Amniotic stem cell (primary cell): ENCODE measurements around the gene CDKN2B-AS1.
A peak's percentile ranks its signal among the peaks of the same experiment; 100 is the strongest.
"Not testable (repeated sequence)": the region's sequence is repeated elsewhere in the genome, so short reads cannot be mapped to it uniquely, and the experiment has no call there.

Source experiments
- DNase-seq: peaks from one replicate; lab custom pipeline; 2025; lab: John Stamatoyannopoulos, UW

The CDKN2B-AS1 gene

DNA sequence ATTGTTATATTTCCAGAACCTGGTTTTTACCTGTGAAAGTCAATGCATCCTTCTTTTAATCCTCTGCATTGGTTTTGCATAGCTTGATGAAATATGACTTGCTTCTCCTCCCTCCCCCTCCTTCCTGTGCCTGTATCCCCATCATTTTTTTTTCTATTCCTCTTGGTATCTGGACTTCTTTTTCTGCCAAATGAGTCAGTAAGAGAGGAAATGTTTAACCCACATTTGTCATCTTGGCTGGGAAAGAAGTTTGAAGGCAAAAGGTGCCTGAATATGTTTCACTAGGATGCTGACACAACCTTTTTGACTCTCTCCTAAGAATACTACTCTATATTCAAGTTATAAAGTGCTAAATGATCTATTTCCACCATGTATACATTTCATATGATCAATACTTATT is 50.0 kb downstream of the CDKN2B-AS1 start:
- peak; percentile 44 for DNase-seq

DNA sequence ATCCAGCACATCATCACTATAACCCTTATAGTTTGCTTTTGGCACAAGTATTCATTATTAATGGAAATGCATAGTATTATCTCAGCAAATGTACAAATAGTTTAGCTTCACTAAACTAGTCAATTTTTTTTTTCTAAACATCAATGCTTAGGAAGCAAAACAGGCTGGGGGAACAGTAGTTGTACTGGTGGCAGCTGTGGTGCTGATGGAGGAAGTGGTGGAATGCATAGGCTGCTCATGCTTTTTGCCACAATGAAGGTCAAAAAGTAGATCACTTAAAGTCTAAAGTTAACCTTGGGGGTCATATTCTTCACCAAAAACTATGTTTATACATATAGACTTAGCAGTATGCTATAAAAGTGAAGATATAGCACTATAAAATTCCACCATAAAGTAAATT is 50.8 kb downstream of the CDKN2B-AS1 start:
- no peak for DNase-seq

- no peak for DNase-seq
Observed at GRCh38 chr9:22046243-22046885, 51.8 kb downstream of the CDKN2B-AS1 start.

DNA sequence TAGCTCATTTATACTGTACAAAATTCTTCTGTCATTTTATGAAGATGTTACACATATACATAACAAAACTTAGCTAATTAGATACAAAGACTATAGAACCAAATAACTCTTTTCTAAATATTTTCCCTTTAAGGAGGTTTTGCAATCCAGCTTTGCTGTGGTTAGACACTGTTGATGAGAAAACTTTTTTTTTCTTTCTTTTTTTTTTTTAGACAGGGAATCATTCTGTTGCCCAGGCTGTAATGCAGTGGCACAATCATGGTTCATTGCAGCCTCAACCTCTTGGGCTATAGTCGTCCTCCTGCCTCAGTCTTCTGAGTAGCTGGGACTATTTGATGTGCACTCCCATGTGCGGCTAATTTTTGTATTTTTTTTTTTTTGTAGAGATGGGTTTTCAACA is 53.0 kb downstream of the CDKN2B-AS1 start:
- DNase-seq: no peak

DNA sequence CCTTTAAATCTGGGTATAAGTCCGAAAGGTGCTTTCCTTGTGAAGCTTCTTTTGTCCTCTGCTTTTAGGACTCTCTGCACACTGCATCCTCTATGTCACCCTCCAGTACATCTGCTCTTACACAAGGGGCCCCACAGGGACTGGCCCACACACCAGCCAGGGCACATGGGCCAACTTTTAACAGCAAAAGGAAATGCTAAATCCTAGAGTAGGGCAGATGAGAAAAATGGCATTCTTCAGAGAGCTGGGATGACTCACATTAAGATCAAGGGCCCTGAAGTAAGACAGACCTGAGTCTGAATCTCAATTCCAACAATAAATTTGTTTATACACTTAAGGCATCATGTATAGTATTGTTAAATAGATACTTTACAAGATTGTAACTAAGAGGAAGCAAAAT is 54.8 kb downstream of the CDKN2B-AS1 start:
- no peak for DNase-seq

GRCh38 chr9:22050924-22051323 is 56.3 kb downstream of the CDKN2B-AS1 start:
- no peak for DNase-seq

GRCh38 chr9:22052376-22052945 is 57.9 kb downstream of the CDKN2B-AS1 start:
- DNase-seq: peak; percentile 38

DNA sequence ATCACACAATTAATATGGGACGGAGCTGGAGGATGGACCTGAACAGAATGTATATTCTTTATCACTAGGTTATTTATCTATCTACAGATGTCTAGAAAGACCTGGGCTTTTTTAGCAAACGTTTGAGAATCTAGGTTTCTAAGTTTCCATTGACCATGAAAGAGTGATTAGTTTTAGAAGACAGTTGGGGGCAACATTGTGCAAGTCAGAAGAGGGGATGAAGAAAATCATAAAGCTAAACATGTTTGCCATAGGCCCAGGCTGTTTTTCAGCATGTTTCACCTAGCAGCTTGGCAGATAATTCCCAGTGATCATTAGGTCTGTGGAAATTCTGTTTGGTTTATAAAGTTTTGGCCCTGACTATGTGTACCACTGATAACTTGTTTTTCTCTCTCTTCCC is 58.6 kb downstream of the CDKN2B-AS1 start:
- no peak for DNase-seq

- no peak for DNase-seq
Observed at GRCh38 chr9:22054076-22054475, 59.5 kb downstream of the CDKN2B-AS1 start.

DNA sequence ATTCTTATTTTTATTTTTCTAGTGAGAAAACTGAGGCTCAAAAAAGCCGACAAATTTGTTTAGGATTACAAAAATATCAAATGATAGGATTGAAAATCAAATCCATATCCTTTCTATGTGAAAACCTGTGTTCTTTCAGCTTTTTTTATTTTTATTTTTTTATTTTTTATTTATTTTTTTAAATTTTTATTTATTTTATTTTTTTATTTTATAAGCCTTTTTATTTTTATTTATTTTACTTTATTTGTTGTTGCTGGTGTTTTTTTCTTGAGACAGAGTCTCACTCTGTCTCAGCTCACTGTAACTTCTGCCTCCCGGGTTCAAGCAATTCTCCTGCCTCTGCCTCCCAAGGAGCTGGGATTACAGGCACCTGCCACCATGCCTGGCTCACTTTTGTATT is 59.9 kb downstream of the CDKN2B-AS1 start:
- no peak for DNase-seq

DNA sequence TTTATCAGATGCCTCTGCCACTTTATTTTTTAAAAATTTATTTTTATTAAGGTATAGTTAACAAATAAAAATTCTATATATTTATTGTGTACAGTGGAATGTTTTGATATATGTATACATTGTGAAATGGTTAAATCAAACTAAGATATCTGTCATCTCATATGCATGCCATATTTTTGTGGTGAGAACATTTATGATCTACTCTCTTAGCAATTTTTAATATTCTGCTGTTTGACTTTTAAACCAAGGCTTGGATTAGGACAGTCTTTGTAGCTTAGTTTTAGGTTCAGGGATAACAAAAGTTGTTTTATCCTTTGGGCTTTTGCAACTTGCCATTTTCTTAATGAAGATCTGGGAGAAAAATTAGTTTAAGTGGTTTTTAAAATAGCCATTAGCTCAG is 60.5 kb downstream of the CDKN2B-AS1 start:
- no peak for DNase-seq

DNA sequence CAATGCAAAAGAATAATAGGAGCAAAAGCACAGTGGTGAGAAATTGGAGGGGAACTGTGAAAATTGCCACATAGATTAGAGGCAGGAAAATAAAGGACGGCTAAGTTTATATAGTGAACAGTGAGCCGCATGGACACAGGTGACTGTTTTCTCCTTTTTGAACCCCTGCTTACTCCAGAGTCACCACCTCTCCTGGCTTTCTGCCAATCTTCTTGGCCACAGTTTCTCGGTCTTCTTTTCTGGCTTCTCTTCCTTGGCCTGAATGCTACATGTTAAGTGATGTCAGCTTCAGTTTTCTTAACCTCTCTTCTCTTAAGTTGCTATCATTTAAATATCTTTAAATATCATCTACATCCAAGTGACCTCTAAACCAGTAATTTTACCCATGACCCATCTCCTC is 61.8 kb downstream of the CDKN2B-AS1 start:
- no peak for DNase-seq

DNA sequence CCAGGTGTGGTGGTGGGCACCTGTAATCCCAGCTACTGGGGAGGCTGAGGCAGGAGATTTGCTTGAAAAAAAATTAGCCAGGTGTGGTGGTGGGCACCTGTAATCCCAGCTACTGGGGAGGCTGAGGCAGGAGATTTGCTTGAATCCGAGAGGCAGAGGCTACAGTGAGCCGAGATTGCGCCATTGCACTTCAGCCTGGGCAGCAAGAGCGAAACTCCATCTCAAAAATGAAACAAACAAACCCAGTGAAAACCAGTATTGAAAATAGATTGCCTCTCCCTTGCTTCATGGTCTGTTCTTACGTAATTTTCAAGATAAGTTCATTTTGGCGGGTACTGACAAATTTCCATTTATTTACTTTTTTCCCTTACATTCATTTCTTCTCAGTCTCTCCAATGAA is 63.4 kb downstream of the CDKN2B-AS1 start:
- DNase-seq: not testable (repeated sequence)

DNA sequence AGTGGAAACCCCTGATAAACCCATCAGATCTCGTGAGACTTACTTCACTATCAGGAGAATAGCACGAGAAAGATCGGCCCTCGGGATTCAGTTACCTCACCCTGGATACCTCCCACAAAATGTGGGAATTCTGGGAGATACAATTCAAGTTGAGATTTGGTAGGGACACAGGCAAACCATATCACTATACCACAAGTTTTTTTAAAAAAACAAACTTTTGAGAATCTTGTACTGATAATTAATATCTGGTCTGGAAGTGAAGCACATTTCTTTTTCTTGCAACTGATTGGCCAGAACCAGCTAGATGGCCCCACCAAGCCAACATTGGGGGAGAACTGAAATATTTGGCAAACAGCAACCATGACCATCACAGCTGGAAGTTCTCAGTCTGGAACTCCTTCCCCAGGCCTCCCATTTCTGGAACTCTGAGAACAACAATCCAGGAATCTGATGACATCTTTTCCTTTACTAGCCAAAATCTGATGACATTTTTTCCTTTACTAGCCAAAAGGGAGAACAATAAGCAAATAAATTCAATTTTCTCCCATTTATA is 66.3 kb downstream of the CDKN2B-AS1 start:
- no peak for DNase-seq

- DNase-seq: no peak
Observed at GRCh38 chr9:22064957-22065356, 70.4 kb downstream of the CDKN2B-AS1 start.

- DNase-seq: no peak
Observed at GRCh38 chr9:22065431-22066200, 71.0 kb downstream of the CDKN2B-AS1 start.

DNA sequence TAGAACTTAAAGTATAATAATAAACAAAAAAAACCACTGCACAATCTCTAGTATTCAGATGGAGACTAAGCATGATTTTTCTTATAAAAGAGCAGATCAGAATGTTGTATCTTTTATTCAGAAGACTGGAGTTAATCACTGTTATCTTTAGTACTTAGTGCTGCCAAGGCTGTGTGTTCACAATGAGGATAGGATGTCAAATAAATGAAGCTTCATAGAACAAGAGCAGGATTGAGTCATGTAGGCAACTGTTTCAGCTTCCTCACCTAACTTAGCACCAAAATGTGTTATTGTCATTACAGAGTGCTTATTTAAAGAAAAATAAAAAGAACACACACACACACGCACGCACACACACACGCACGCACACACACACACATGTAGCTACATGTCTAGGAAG is 72.6 kb downstream of the CDKN2B-AS1 start:
- no peak for DNase-seq

- DNase-seq: no peak
Observed at GRCh38 chr9:22068369-22068768, 73.8 kb downstream of the CDKN2B-AS1 start.

- DNase-seq: no peak
Observed at GRCh38 chr9:22073349-22073748, 78.8 kb downstream of the CDKN2B-AS1 start.

DNA sequence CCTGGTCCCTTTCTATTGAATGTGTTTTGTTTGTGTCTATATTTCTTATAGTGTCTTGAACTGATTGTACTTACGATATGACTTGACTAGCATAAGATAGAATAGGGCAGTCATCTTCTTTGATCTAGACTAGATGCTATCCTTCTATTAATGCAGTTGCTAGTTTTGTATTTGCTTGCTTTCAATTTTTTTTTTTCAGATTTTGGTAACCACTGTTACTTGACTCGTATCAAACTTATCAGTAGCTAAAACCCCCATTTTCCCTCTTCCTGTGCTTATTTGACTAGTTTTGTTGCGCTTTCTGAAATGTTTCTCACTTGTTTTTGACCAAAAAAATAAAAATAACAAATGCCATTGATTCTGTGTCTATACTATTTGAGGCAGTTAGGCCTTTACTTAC is 83.5 kb downstream of the CDKN2B-AS1 start:
- DNase-seq: no peak

- no peak for DNase-seq
Observed at GRCh38 chr9:22079873-22080341, 85.3 kb downstream of the CDKN2B-AS1 start.

GRCh38 chr9:22084336-22085035 is 89.9 kb downstream of the CDKN2B-AS1 start:
- DNase-seq: peak; percentile 20
